HEK293 (cell line): ENCODE data around the gene SHISAL1.

ENCODE experiments used
- BCL11B ChIP-seq: fragments of 450-650 bp; formaldehyde crosslinking; IDR thresholded peaks from 2 replicates; pipeline ENCODE4 v1.5.1; 2016; ENCODE audit warnings: low read depth, missing biosample characterization, missing genetic modification characterization
- GLI2 ChIP-seq: fragments of 450-650 bp; formaldehyde crosslinking; IDR thresholded peaks from 2 replicates; pipeline ENCODE4; 2017; ENCODE audit warnings: missing biosample characterization, missing genetic modification characterization, low read depth, borderline replicate concordance
- KLF10 ChIP-seq: fragments of 450-650 bp; IDR thresholded peaks from 2 replicates; pipeline ENCODE4 v1.5.1; 2018; ENCODE audit warnings: missing biosample characterization, mild to moderate bottlenecking, missing genetic modification characterization
- KLF16 ChIP-seq: fragments of 450-650 bp; formaldehyde crosslinking; IDR thresholded peaks from 2 replicates; pipeline ENCODE4 v1.5.1; 2017; ENCODE audit warnings: missing biosample characterization, missing genetic modification characterization
- KLF8 ChIP-seq: fragments of 450-650 bp; formaldehyde crosslinking; IDR thresholded peaks from 2 replicates; pipeline ENCODE4 v1.5.1; 2016; ENCODE audit warnings: missing biosample characterization, missing genetic modification characterization
- KLF9 ChIP-seq: fragments of 450-650 bp; formaldehyde crosslinking; IDR thresholded peaks from 2 replicates; pipeline ENCODE4 v1.5.1; 2016; ENCODE audit warnings: missing biosample characterization, missing genetic modification characterization, low read depth
- SP3 ChIP-seq: fragments of 450-650 bp; formaldehyde crosslinking; IDR thresholded peaks from 2 replicates; pipeline ENCODE4 v1.5.1; 2016; ENCODE audit warnings: missing biosample characterization, missing genetic modification characterization
- SP7 ChIP-seq: fragments of 450-650 bp; formaldehyde crosslinking; IDR thresholded peaks from 2 replicates; pipeline ENCODE4 v1.5.1; 2016; ENCODE audit warnings: missing biosample characterization, missing genetic modification characterization
- TCF7L2 ChIP-seq: IDR thresholded peaks from 2 replicates; pipeline ENCODE4 v1.6.1; 2011; ENCODE audit warnings: low read depth, mild to moderate bottlenecking, inconsistent platforms, low read length, moderate library complexity, borderline replicate concordance
- WT1 ChIP-seq: fragments of 450-650 bp; formaldehyde crosslinking; IDR thresholded peaks from 2 replicates; pipeline ENCODE4 v1.5.1; 2016; ENCODE audit warnings: missing biosample characterization, missing genetic modification characterization
- ZBTB20 ChIP-seq: fragments of 450-650 bp; formaldehyde crosslinking; IDR thresholded peaks from 2 replicates; pipeline ENCODE4 v1.5.1; 2016; ENCODE audit warnings: missing biosample characterization, missing genetic modification characterization
- ZBTB48 ChIP-seq: fragments of 450-650 bp; formaldehyde crosslinking; IDR thresholded peaks from 2 replicates; pipeline ENCODE4 v1.5.1; 2016; ENCODE audit warnings: missing biosample characterization, missing genetic modification characterization
- ZBTB7A ChIP-seq: fragments of 450-650 bp; formaldehyde crosslinking; IDR thresholded peaks from 2 replicates; pipeline ENCODE4 v1.5.1; 2016; ENCODE audit warnings: low read depth, missing biosample characterization, missing genetic modification characterization
- ZFP41 ChIP-seq: fragments of 450-650 bp; formaldehyde crosslinking; IDR thresholded peaks from 2 replicates; pipeline ENCODE4 v1.5.1; 2016; ENCODE audit warnings: missing biosample characterization, missing genetic modification characterization, borderline replicate concordance
- ZNF112 ChIP-seq: fragments of 450-650 bp; formaldehyde crosslinking; IDR thresholded peaks from 2 replicates; pipeline ENCODE4 v1.5.0; 2017; ENCODE audit warnings: missing biosample characterization, missing genetic modification characterization
- ZNF114 ChIP-seq: fragments of 450-650 bp; formaldehyde crosslinking; IDR thresholded peaks from 2 replicates; pipeline ENCODE4 v1.5.0; 2017; ENCODE audit warnings: missing biosample characterization, missing genetic modification characterization
- ZNF324 ChIP-seq: fragments of 450-650 bp; formaldehyde crosslinking; IDR thresholded peaks from 2 replicates; pipeline ENCODE4 v1.5.1; 2016; ENCODE audit warnings: missing biosample characterization, missing genetic modification characterization
- ZNF510 ChIP-seq: fragments of 450-650 bp; formaldehyde crosslinking; IDR thresholded peaks from 2 replicates; pipeline ENCODE4 v1.5.1; 2018; ENCODE audit warnings: mild to moderate bottlenecking, missing genetic modification characterization, missing biosample characterization; ENCODE audit not compliant: insufficient replicate concordance
- ZNF610 ChIP-seq: fragments of 450-650 bp; formaldehyde crosslinking; IDR thresholded peaks from 2 replicates; pipeline ENCODE4 v1.5.1; 2016; ENCODE audit warnings: missing biosample characterization, missing genetic modification characterization, borderline replicate concordance
- ZNF623 ChIP-seq: fragments of 450-650 bp; formaldehyde crosslinking; IDR thresholded peaks from 2 replicates; pipeline ENCODE4 v1.5.1; 2016; ENCODE audit warnings: missing biosample characterization, missing genetic modification characterization
- ZNF626 ChIP-seq: fragments of 450-650 bp; sonication (Bioruptor Pico); formaldehyde crosslinking; IDR thresholded peaks from 2 replicates; pipeline ENCODE4 v1.5.1; 2018; ENCODE audit warnings: missing biosample characterization, missing genetic modification characterization, inconsistent platforms
- ZNF768 ChIP-seq: fragments of 450-650 bp; formaldehyde crosslinking; IDR thresholded peaks from 2 replicates; pipeline ENCODE4 v1.5.1; 2018; ENCODE audit warnings: missing biosample characterization, mild to moderate bottlenecking, missing genetic modification characterization
- ZNF837 ChIP-seq: fragments of 450-650 bp; formaldehyde crosslinking; IDR thresholded peaks from 2 replicates; pipeline ENCODE4 v1.5.1; 2016; ENCODE audit warnings: missing biosample characterization, missing genetic modification characterization
- TF ChIP-seq, protein P1 (sequence below): fragments of 450-650 bp; IDR thresholded peaks from 2 replicates; pipeline ENCODE4 v1.5.1; 2018; ENCODE audit warnings: missing biosample characterization, missing genetic modification characterization
- TF ChIP-seq, protein P2 (sequence below): fragments of 450-650 bp; formaldehyde crosslinking; IDR thresholded peaks from 2 replicates; pipeline ENCODE4 v1.5.1; 2016; ENCODE audit warnings: missing biosample characterization, missing genetic modification characterization
- TF ChIP-seq, protein P3 (sequence below): fragments of 450-650 bp; formaldehyde crosslinking; IDR thresholded peaks from 2 replicates; pipeline ENCODE4 v1.5.1; 2016; ENCODE audit warnings: missing biosample characterization, missing genetic modification characterization
- TF ChIP-seq, protein P4 (sequence below): fragments of 450-650 bp; formaldehyde crosslinking; IDR thresholded peaks from 2 replicates; pipeline ENCODE4 v1.5.1; 2017; ENCODE audit warnings: missing biosample characterization, missing genetic modification characterization
- TF ChIP-seq, protein P5 (sequence below): fragments of 450-650 bp; formaldehyde crosslinking; IDR thresholded peaks from 2 replicates; pipeline ENCODE4 v1.5.1; 2016; ENCODE audit warnings: missing biosample characterization, missing genetic modification characterization
- TF ChIP-seq, protein P6 (sequence below): fragments of 450-650 bp; formaldehyde crosslinking; IDR thresholded peaks from 2 replicates; pipeline ENCODE4 v1.5.1; 2017; ENCODE audit warnings: missing biosample characterization, missing genetic modification characterization
- TF ChIP-seq, protein P7 (sequence below): sonication (generic); formaldehyde crosslinking; IDR thresholded peaks from 2 replicates; pipeline ENCODE4 v1.8.1; 2022; ENCODE audit warnings: mild to moderate bottlenecking, moderate library complexity, missing genetic modification reagents

Gene SHISAL1

DNA sequence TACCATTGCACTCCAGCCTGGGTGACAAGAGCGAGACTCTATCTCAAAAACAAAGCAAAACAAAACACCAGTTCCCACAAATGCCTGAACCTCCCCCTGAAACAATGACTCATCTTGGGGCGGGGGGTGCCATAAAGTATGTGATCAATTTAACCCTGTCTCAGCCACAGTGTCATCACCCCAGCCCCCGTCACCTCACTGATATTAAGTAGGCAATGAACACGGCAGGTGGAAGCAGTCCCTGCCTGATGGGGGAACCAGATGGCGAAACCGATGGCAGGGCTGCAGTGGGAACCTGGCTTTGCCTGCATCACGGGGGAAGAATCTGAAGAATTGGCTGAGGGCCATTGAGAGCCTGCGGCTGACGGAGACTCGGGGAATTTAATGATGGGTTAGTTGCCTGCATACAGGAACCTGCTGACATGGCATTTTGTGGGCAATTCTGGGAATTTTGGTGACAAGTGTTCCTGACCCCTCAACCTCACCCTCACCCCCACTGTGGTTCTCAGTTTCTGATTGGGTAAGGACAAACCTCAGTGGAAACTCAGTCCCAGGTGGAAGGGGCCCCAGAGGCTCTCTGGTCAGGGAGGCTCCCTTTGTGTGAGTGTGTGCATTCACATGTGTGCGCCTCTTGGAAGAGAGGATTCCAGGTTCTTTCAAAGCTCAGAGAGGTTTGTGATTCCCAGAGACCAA, 39.1 kb upstream of the SHISAL1 start (continued):
- TF ChIP-seq ZNF610 (tag by site-specific recombination) (no peak), ZNF114 (tag by site-specific recombination) (no peak), TCF7L2 (no peak), ZNF768 (tag by site-specific recombination) (no peak), ZBTB20 (peak; percentile 55), KLF9 (tag by site-specific recombination) (no peak), SP3 (tag by site-specific recombination) (no peak), ZNF324 (tag by site-specific recombination) (0 out of 2 replicates have a peak, but pooled peaks have one; percentile 30), ZNF623 (no peak), GLI2 (tag by site-specific recombination) (no peak), KLF16 (tag by site-specific recombination) (no peak; the same call in 1 of the 2 replicates), KLF8 (tag by site-specific recombination) (peak; percentile 49; the same call in 1 of the 2 replicates), WT1 (tag by site-specific recombination) (no peak), ZNF626 (tag by site-specific recombination) (no peak), ZBTB7A (no peak), KLF10 (tag by site-specific recombination) (no peak), SP7 (tag by site-specific recombination) (peak; percentile 96), ZNF837 (no peak), ZNF510 (tag by site-specific recombination) (no peak), ZBTB48 (tag by site-specific recombination) (no peak), ZFP41 (tag by site-specific recombination) (no peak), BCL11B (tag by site-specific recombination) (no peak), ZNF112 (no peak)
- TF ChIP-seq, protein P1, sequence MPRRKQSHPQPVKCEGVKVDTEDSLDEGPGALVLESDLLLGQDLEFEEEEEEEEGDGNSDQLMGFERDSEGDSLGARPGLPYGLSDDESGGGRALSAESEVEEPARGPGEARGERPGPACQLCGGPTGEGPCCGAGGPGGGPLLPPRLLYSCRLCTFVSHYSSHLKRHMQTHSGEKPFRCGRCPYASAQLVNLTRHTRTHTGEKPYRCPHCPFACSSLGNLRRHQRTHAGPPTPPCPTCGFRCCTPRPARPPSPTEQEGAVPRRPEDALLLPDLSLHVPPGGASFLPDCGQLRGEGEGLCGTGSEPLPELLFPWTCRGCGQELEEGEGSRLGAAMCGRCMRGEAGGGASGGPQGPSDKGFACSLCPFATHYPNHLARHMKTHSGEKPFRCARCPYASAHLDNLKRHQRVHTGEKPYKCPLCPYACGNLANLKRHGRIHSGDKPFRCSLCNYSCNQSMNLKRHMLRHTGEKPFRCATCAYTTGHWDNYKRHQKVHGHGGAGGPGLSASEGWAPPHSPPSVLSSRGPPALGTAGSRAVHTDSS = no peak
- TF ChIP-seq, protein P2, sequence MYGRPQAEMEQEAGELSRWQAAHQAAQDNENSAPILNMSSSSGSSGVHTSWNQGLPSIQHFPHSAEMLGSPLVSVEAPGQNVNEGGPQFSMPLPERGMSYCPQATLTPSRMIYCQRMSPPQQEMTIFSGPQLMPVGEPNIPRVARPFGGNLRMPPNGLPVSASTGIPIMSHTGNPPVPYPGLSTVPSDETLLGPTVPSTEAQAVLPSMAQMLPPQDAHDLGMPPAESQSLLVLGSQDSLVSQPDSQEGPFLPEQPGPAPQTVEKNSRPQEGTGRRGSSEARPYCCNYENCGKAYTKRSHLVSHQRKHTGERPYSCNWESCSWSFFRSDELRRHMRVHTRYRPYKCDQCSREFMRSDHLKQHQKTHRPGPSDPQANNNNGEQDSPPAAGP (tag by site-specific recombination) = no peak
- TF ChIP-seq, protein P3, sequence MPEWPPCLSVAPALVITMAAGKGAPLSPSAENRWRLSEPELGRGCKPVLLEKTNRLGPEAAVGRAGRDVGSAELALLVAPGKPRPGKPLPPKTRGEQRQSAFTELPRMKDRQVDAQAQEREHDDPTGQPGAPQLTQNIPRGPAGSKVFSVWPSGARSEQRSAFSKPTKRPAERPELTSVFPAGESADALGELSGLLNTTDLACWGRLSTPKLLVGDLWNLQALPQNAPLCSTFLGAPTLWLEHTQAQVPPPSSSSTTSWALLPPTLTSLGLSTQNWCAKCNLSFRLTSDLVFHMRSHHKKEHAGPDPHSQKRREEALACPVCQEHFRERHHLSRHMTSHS (tag by site-specific recombination) = no peak
- TF ChIP-seq, protein P4, sequence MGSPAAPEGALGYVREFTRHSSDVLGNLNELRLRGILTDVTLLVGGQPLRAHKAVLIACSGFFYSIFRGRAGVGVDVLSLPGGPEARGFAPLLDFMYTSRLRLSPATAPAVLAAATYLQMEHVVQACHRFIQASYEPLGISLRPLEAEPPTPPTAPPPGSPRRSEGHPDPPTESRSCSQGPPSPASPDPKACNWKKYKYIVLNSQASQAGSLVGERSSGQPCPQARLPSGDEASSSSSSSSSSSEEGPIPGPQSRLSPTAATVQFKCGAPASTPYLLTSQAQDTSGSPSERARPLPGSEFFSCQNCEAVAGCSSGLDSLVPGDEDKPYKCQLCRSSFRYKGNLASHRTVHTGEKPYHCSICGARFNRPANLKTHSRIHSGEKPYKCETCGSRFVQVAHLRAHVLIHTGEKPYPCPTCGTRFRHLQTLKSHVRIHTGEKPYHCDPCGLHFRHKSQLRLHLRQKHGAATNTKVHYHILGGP (tag by site-specific recombination) = no peak
- TF ChIP-seq, protein P5, sequence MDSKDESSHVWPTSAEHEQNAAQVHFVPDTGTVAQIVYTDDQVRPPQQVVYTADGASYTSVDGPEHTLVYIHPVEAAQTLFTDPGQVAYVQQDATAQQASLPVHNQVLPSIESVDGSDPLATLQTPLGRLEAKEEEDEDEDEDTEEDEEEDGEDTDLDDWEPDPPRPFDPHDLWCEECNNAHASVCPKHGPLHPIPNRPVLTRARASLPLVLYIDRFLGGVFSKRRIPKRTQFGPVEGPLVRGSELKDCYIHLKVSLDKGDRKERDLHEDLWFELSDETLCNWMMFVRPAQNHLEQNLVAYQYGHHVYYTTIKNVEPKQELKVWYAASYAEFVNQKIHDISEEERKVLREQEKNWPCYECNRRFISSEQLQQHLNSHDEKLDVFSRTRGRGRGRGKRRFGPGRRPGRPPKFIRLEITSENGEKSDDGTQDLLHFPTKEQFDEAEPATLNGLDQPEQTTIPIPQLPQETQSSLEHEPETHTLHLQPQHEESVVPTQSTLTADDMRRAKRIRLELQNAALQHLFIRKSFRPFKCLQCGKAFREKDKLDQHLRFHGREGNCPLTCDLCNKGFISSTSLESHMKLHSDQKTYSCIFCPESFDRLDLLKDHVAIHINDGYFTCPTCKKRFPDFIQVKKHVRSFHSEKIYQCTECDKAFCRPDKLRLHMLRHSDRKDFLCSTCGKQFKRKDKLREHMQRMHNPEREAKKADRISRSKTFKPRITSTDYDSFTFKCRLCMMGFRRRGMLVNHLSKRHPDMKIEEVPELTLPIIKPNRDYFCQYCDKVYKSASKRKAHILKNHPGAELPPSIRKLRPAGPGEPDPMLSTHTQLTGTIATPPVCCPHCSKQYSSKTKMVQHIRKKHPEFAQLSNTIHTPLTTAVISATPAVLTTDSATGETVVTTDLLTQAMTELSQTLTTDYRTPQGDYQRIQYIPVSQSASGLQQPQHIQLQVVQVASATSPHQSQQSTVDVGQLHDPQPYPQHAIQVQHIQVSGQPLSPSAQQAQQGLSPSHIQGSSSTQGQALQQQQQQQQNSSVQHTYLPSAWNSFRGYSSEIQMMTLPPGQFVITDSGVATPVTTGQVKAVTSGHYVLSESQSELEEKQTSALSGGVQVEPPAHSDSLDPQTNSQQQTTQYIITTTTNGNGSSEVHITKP = peak; percentile 99
- TF ChIP-seq, protein P6, sequence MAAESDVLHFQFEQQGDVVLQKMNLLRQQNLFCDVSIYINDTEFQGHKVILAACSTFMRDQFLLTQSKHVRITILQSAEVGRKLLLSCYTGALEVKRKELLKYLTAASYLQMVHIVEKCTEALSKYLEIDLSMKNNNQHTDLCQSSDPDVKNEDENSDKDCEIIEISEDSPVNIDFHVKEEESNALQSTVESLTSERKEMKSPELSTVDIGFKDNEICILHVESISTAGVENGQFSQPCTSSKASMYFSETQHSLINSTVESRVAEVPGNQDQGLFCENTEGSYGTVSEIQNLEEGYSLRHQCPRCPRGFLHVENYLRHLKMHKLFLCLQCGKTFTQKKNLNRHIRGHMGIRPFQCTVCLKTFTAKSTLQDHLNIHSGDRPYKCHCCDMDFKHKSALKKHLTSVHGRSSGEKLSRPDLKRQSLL (tag by site-specific recombination) = no peak
- TF ChIP-seq, protein P7, sequence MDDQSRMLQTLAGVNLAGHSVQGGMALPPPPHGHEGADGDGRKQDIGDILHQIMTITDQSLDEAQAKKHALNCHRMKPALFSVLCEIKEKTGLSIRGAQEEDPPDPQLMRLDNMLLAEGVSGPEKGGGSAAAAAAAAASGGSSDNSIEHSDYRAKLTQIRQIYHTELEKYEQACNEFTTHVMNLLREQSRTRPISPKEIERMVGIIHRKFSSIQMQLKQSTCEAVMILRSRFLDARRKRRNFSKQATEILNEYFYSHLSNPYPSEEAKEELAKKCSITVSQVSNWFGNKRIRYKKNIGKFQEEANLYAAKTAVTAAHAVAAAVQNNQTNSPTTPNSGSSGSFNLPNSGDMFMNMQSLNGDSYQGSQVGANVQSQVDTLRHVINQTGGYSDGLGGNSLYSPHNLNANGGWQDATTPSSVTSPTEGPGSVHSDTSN = no peak
